Measurements from ENCODE around the gene MTHFD1. TPM values are rescaled to one million over a fixed set of nuclear protein-coding genes. Genes with fewer than 3 reads are reported as not detected.
A peak's percentile ranks its signal among the peaks of the same experiment; 100 is the strongest.

Gene MTHFD1
- total RNA-seq, 1 donor from 2014 or later: 161 TPM

GRCh38 chr14:64422756-64423155 lies 34.6 kb downstream of the MTHFD1 start:
- TF ChIP-seq CTCF (conservative IDR thresholded peaks at IDR 0.05): no peak
- H3K4me1 Mint-ChIP-seq: peaks cover 10% of the 10 kb centered on the region
- H3K36me3 Mint-ChIP-seq (ENCODE audit: low read depth): peaks cover 41% of the 10 kb centered on the region
- H3K27ac Mint-ChIP-seq (ENCODE audit: unreplicated experiment): no peak overlapping the region
- no peaks in the 10 kb centered on the region for H3K9me3 Mint-ChIP-seq
- no peak overlapping the region for H3K4me3 Mint-ChIP-seq
- no peak for DNase-seq (ENCODE audit: low read depth, low spot score)
- no peaks in the 10 kb centered on the region for H3K27me3 Mint-ChIP-seq (ENCODE audit: low read depth)

GRCh38 chr14:64423987-64424386 lies 35.8 kb downstream of the MTHFD1 start:
- TF ChIP-seq CTCF (conservative IDR thresholded peaks at IDR 0.05): no peak

GRCh38 chr14:64434528-64434927 lies 46.4 kb downstream of the MTHFD1 start:
- no peak for DNase-seq (ENCODE audit: low read depth, low spot score)
- Mint-ChIP-seq H3K36me3 (ENCODE audit: low read depth) (peaks cover 14% of the 10 kb centered on the region), H3K4me3 (no peak overlapping the region), H3K9me3 (no peaks in the 10 kb centered on the region), H3K27ac (ENCODE audit: unreplicated experiment) (no peak overlapping the region), H3K27me3 (ENCODE audit: low read depth) (no peaks in the 10 kb centered on the region), H3K4me1 (no peaks in the 10 kb centered on the region)
- TF ChIP-seq CTCF (conservative IDR thresholded peaks at IDR 0.05): no peak

More at GRCh38 chr14:64423987-64424386, 35.8 kb downstream of the MTHFD1 start:
- Mint-ChIP-seq H3K27me3 (ENCODE audit: low read depth) (no peaks in the 10 kb centered on the region), H3K36me3 (ENCODE audit: low read depth) (peaks cover 41% of the 10 kb centered on the region), H3K27ac (ENCODE audit: unreplicated experiment) (peak overlapping the region; percentile 89), H3K9me3 (no peaks in the 10 kb centered on the region), H3K4me1 (peaks cover 10% of the 10 kb centered on the region), H3K4me3 (no peak overlapping the region)
- no peak for DNase-seq (ENCODE audit: low read depth, low spot score)

GRCh38 chr14:64438181-64438841 lies 50.2 kb downstream of the MTHFD1 start:
- Mint-ChIP-seq H3K9me3 (no peaks in the 10 kb centered on the region), H3K4me3 (no peak overlapping the region), H3K4me1 (no peaks in the 10 kb centered on the region), H3K36me3 (ENCODE audit: low read depth) (peaks cover 17% of the 10 kb centered on the region), H3K27ac (ENCODE audit: unreplicated experiment) (no peak overlapping the region), H3K27me3 (ENCODE audit: low read depth) (no peaks in the 10 kb centered on the region)
- TF ChIP-seq CTCF (conservative IDR thresholded peaks at IDR 0.05): no peak
- no peak for DNase-seq (ENCODE audit: low read depth, low spot score)

GRCh38 chr14:64439141-64439540 lies 51.0 kb downstream of the MTHFD1 start:
- no peak overlapping the region for H3K4me3 Mint-ChIP-seq
- H3K27ac Mint-ChIP-seq (ENCODE audit: unreplicated experiment): no peak overlapping the region
- no peak for TF ChIP-seq CTCF (conservative IDR thresholded peaks at IDR 0.05)
- no peaks in the 10 kb centered on the region for H3K4me1 Mint-ChIP-seq
- no peaks in the 10 kb centered on the region for H3K9me3 Mint-ChIP-seq
- DNase-seq (ENCODE audit: low read depth, low spot score): no peak
- no peaks in the 10 kb centered on the region for H3K27me3 Mint-ChIP-seq (ENCODE audit: low read depth)
- peaks cover 14% of the 10 kb centered on the region for H3K36me3 Mint-ChIP-seq (ENCODE audit: low read depth)
